ENCODE data around the gene PPM1K. TPM values are rescaled to one million over a fixed set of nuclear protein-coding genes. Genes with fewer than 3 reads are reported as not detected.

Gene PPM1K
- total RNA-seq, 1 donor from 2014 or later = 248 TPM

DNA sequence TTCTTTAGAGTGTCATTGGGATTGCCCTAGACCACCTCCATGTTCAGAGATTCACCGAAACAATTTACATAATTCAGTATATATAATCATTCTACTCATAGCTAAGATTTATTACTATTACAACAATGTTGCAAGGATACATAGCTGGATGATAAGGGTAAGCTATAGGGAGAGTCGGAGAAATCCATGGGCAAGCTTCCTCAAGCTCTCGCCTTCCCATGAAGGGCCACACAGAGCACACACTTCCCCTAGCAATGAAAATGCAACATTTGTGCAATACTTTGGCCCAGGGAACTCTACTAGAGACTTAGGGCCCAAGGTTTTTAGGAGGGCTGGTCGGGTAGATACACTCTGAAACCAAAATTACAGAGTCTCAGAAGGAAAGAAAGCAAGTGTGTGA is 76.2 kb downstream of the PPM1K start:
- H3K27ac ChIP-seq (replicated peaks) = no peak overlapping the region
- no peaks in the 10 kb centered on the region for H3K9me3 ChIP-seq (replicated peaks)
- peaks cover 7% of the 10 kb centered on the region for H3K4me1 ChIP-seq
- intact Hi-C loops (cut with micrococcal nuclease) = no loop called here
- TF ChIP-seq CTCF (IDR thresholded peaks at IDR 0.05; ENCODE audit: borderline replicate concordance) = no peak
- DNase-seq = no peak
- no peaks in the 10 kb centered on the region for H3K27me3 ChIP-seq (ENCODE audit: low read depth)
- H3K4me3 ChIP-seq = no peak overlapping the region
- no peaks in the 10 kb centered on the region for H3K36me3 ChIP-seq

Other genes with a start within 250 kb of the PPM1K start
- 1.6 TPM for gene ABCG2, start 125.9 kb downstream of the PPM1K start, total RNA-seq
- gene HERC6, start 94.3 kb upstream of the PPM1K start, total RNA-seq = 9.3 TPM
- gene HERC5, start 172.6 kb upstream of the PPM1K start, total RNA-seq = 2.6 TPM
- 56.1 TPM for gene PYURF, start 239.2 kb upstream of the PPM1K start, total RNA-seq